ENCODE results near the gene TMOD2. TPM values are rescaled to one million over a fixed set of nuclear protein-coding genes. Genes with fewer than 3 reads are reported as not detected.

The TMOD2 gene
- total and polyA plus RNA-seq, 2 of the 8 experiments (the other 6 are each of a cell fraction or from before 2014, with no cell fraction given): 0.80 to 6.5 TPM

DNA sequence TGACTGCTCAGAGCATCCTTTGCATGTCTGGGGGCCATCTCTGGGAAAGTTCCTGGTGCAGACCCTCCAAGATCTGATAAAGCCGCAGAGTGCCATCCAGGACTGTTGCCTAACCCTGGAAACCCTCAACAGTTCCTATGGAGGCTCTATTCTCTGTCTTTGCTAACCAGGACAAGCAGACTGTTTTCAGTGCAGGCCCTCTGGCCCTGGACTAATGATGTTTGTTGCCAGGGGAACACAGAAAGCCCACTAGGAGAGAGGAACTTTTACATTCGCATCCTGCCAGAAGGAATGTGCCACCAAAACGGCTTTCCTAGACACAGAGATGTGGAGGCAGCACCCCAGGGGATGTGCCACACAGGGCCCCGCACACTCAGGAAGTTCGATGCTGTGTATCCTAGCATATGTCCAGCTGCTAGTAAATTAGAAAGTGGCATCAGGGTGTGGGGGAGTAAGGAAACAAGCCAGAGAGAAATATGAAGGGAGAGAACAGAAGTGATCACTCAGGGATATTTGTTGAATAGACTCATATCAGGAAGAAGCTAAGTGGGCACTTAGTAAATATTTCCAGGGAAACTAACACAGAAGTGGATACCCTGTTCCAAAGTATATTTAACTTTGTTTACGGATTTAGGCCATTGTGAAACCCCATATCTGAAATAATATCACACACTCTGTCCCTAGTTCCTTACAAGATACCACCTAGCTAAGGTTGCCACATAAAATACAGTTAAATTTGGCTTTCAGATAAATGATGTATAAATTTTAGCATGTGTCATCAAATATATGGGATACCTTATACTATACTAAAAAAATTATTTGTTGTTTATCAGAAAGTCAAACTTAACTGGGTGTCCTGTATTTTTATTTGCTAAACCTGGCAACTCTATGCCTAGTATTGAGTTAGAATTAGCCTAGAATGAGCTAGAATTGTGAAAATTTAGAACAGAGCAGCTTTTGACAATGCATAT lies 48.2 kb downstream of the TMOD2 start:
- Histone ChIP-seq H4K20me1 (replicated peaks in 1 of 2; ENCODE audit: control insufficient read depth in 1 of 2, insufficient read depth in 2 of 2, low read length in 2 of 2) (no peaks in the 10 kb centered on the region), H3K36me3 (ENCODE audit: control insufficient read depth in 2 of 4, insufficient read depth in 4 of 4, low read length in 3 of 4) (no peaks in the 10 kb centered on the region), H2AFZ (ENCODE audit: low read length) (no peak overlapping the region), H4K5ac (ENCODE audit: insufficient read length, low read depth, low read length) (no peak overlapping the region), H2BK120ac (replicated peaks; ENCODE audit: low read depth, low read length) (no peak overlapping the region), H3K14ac (ENCODE audit: insufficient read length) (no peak overlapping the region), H3K27ac (ENCODE audit: low read depth, low read length) (no peak overlapping the region), H3K56ac (replicated peaks; ENCODE audit: insufficient read length, low read depth, low read length) (no peak overlapping the region), H4K91ac (replicated peaks; ENCODE audit: insufficient read length, low read length) (no peak overlapping the region), H3K4me2 (ENCODE audit: insufficient read depth in 1 of 2, low read depth in 2 of 2, low read length in 2 of 2) (no peak overlapping the region), H4K8ac (ENCODE audit: extremely low read depth, insufficient read depth, low read length) (no peak overlapping the region), H2BK5ac (ENCODE audit: low read depth, low read length) (no peak overlapping the region), H2BK20ac (ENCODE audit: low read length) (no peak overlapping the region), H3K4me1 (replicated peaks in 1 of 4; ENCODE audit: control insufficient read depth in 3 of 4, insufficient read depth in 4 of 4, low read length in 3 of 4) (no peaks in the 10 kb centered on the region), H3K9ac (replicated peaks in 1 of 4; ENCODE audit: extremely low read depth in 1 of 4, low read depth in 3 of 4, low read length in 3 of 4) (no peak overlapping the region), H3K18ac (ENCODE audit: extremely low read depth, low read length) (no peak overlapping the region), H3K4ac (replicated peaks; ENCODE audit: insufficient read length, low read depth, low read length) (no peak overlapping the region), H2AK5ac (ENCODE audit: low read depth, low read length) (no peak overlapping the region), H3K27me3 (replicated peaks in 1 of 4; ENCODE audit: control insufficient read depth in 3 of 4, extremely low read depth in 1 of 4, insufficient read depth in 3 of 4, low read length in 3 of 4) (no peaks in the 10 kb centered on the region), H3K23ac (ENCODE audit: insufficient read length) (no peak overlapping the region), H3K9me3 (ENCODE audit: insufficient read depth in 2 of 2, low read depth in 1 of 2, low read length in 1 of 2) (no peaks in the 10 kb centered on the region), H2BK15ac (ENCODE audit: low read length) (no peak overlapping the region), H3K4me3 (ENCODE audit: extremely low read depth in 1 of 4, insufficient read depth in 2 of 4, low read depth in 3 of 4, low read length in 4 of 4) (no peak overlapping the region), H3K79me1 (ENCODE audit: low read depth, low read length) (no peaks in the 10 kb centered on the region), H3K79me2 (ENCODE audit: control insufficient read depth in 1 of 2, insufficient read depth in 2 of 2, low read length in 2 of 2) (no peaks in the 10 kb centered on the region), H3K23me2 (ENCODE audit: low read depth, low read length) (no peaks in the 10 kb centered on the region), H2BK12ac (ENCODE audit: low read depth, low read length) (no peak overlapping the region)
- POLR2A ChIA-PET (ENCODE audit: partially characterized antibody): no interaction called here
- no peak for TF ChIP-seq PHF8 (conservative IDR thresholded peaks at IDR 0.05; ENCODE audit: low read depth, low read length)
- CTCF ChIA-PET (ENCODE audit: partially characterized antibody): interaction anchor here (0.6 to 1.4 kb wide), 8 partner anchors 12 to 178 kb away, joined by 3 to 5 read pairs (median 3); no protein-coding TSS in a partner anchor
- 81% methylated on average over 6 of the region's 6 CpGs; no CpG with 5 or more reads in 1 of the 2 experiments for WGBS, 2 experiments (ENCODE audit: extremely low coverage in 1 of 2, insufficient coverage in 1 of 2, insufficient read length in 1 of 2, insufficient replicate concordance in 2 of 2, low coverage in 1 of 2, low lambda C conversion rate in 2 of 2, missing lambda C conversion rate in 1 of 2)
- FAIRE-seq (no peak), DNase-seq (ENCODE audit: low read depth in 1 of 2, low spot score in 2 of 2) (no peak)

All from H1 (cell line).